Stimulated activated naive B cell treated with anti-CD40 and anti-IgM and Interleukin-4, amounts not matched to agents 10 μg/mL and 1 μg/mL and 100 μg/mL, for 72 hours (primary cell): ENCODE measurements around the gene ARMH1.
A peak's percentile ranks its signal among the peaks of the same experiment; 100 is the strongest.

Experiments
- ATAC-seq, 2 donors: fragments of 150-1000 bp; cut with Tn5 transposase; replicated peaks; 2 replicates each; pipeline ENCODE4 v1.10.0; 2021; ENCODE audit warnings: moderate library complexity in 1 of 2
- DNase-seq: peaks from one replicate; pipeline ENCODE4 v3.0.0; 2021
- H3K27ac Mint-ChIP-seq: one replicate; pipeline ENCODE4 v1.8.0; 2022; ENCODE audit warnings: mild to moderate bottlenecking, mixed read lengths
- H3K27me3 Mint-ChIP-seq, 2 donors: one replicate each; pipeline ENCODE4 v1.8.0; 2022; ENCODE audit warnings: mixed read lengths in 2 of 2
- H3K36me3 Mint-ChIP-seq, 2 donors: one replicate each; pipeline ENCODE4 v1.8.0; 2022; ENCODE audit warnings: mixed read lengths in 2 of 2, mild to moderate bottlenecking in 1 of 2
- H3K4me1 Mint-ChIP-seq, 2 donors: one replicate each; pipeline ENCODE4 v1.8.0; 2022; ENCODE audit warnings: mixed read lengths in 2 of 2, mild to moderate bottlenecking in 1 of 2
- H3K4me3 Mint-ChIP-seq, 2 donors: one replicate each; pipeline ENCODE4 v1.8.0; 2022; ENCODE audit warnings: mild to moderate bottlenecking in 2 of 2, mixed read lengths in 2 of 2, moderate library complexity in 1 of 2
- H3K9me3 Mint-ChIP-seq, 2 donors: one replicate each; pipeline ENCODE4 v1.8.0; 2022; ENCODE audit warnings: mixed read lengths in 2 of 2, mild to moderate bottlenecking in 1 of 2

Gene ARMH1

DNA sequence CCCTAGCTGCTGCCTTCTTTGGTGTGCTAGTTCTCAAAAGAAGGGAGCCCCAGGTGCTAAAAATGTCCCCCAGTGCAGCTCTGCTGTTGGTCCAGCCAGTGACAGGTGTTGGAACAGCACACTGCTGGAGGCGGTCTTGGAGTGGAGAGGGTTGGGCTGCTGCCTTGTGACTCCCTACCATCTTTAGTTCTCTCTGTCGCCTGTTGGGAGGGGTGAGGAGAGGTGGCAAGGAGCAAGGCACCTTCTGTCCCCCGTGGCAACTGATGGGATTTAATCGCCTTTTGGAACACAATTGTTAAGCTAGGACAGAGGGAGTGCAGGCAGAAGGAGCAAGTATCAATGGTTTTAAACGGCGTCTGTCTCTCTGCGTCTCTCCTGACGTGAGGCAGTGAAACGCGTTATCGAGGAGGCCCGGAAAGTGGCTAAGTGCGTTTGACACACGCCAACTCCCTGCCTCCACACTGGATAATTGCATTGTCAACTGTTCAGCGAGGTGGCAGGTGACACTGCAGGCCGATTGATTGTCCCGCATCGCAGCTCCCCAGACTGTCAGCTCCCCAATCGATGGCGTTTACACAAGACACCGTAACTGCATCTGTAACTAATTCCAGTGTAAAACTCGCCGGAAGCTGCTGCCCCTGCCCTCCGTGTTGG lies 34.2 kb upstream of the ARMH1 start:
- Mint-ChIP-seq H3K27ac (no peak overlapping the region), H3K36me3 (peaks cover 49 to 65% of the 10 kb centered on the region in 2 donors), H3K27me3 (no peaks in the 10 kb centered on the region), H3K9me3 (no peaks in the 10 kb centered on the region), H3K4me1 (peaks cover 13 to 14% of the 10 kb centered on the region in 2 donors), H3K4me3 (no peak overlapping the region)
- ATAC-seq, result no peak
- no peak for DNase-seq

DNA sequence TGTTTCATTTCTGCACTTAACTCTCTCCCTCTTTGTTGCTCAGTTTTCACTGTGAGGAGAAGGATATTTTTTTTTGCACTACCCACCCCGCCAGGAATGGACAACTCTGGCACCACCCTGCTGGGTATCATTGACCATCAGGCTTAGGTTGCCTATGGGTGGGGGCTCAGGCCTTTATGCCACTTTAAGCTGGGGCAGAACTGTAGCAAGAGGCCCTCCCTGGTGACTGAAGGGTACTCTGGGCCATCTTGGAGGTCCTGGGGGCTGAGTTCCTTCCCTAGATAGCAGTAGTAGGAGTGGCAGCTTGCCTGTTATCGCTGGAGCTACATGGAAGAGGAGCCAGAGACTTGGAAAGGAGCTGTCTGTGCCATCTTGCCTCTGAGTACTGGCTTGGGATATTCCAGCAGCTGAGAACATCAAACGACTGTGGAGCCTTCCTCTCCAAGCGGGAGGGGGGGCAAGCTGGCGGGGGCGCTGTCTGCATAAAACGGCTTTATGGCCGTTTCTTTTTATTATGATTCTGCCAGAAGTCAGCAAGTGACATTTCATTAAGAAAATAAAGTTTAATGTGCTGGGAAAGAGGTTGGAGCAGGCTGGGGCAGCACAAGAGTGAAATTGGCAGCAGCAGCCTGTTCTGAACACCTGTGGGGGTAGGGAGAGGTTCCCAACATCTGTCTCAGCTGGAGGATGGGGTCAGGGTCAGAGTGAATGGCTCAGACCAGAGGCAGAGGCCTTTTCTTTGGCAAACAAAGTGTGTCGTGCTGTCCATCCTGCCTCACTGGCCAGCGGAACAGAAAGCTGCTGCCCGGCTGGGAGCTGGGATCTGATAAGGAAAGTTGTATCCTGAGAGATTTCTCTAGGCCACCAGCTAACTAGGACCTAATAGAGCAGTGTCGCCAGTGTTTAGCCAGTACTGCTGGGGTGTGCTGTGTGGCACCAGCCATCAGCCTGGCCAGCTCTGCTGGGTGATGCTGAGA lies 33.1 kb upstream of the ARMH1 start:
- ATAC-seq (no peak), DNase-seq (no peak)
- H3K4me1 Mint-ChIP-seq, result peaks cover 6 to 8% of the 10 kb centered on the region in 2 donors
- H3K9me3 Mint-ChIP-seq, result no peaks in the 10 kb centered on the region
- peak overlapping the region; percentile 37 for H3K27ac Mint-ChIP-seq
- H3K36me3 Mint-ChIP-seq, result peaks cover 41 to 54% of the 10 kb centered on the region in 2 donors
- H3K27me3 Mint-ChIP-seq, result no peaks in the 10 kb centered on the region
- no peak overlapping the region for H3K4me3 Mint-ChIP-seq

DNA sequence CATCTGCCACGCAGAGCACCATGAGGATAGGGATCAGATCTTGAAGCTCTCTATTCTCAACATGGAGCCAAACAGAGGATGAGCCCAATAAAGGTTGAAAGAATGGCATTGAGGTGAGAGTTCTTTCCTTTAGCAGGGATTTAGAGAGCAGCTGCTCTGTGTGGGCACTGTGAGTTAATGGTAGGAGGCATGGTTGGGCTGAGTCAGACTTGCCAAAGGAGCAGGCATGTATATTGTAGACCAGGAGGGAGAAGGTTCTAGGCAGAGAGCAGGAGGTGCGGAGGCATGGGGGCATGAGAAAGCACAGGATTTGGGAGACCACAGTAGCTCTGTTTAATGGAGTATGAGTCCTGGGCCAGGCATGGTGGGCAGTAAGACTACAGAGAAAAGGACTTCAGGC lies 32.3 kb upstream of the ARMH1 start:
- Mint-ChIP-seq H3K27me3 (no peaks in the 10 kb centered on the region), H3K36me3 (peaks cover 38 to 51% of the 10 kb centered on the region in 2 donors), H3K4me3 (no peak overlapping the region), H3K27ac (peak overlapping the region; percentile 37), H3K9me3 (no peaks in the 10 kb centered on the region), H3K4me1 (peaks cover 6 to 8% of the 10 kb centered on the region in 2 donors)
- DNase-seq (no peak), ATAC-seq (no peak)

DNA sequence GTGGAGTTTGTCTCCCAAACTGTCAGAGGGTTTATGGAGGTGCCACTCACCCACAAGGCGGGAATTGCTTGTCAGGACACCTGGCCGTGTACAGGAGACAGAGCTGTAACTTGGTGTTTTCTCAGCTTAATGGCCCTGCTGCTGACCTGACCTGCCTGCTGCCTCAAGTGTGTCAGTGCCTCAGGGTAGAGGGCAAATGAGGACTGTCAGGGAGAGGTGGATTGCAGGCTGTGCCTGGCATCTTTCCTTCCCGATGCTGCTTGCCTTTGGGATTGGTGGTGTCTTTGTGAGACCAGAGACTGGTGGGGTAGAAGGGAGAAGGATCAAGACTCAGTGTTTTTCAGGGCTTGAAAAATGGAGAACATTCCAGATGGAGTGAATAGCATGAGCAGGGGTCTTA lies 31.6 kb upstream of the ARMH1 start:
- ATAC-seq (no peak), DNase-seq (no peak)
- H3K9me3 Mint-ChIP-seq, result no peaks in the 10 kb centered on the region
- peak overlapping the region; percentile 76 for H3K27ac Mint-ChIP-seq
- no peak overlapping the region for H3K4me3 Mint-ChIP-seq
- peaks cover 37 to 49% of the 10 kb centered on the region in 2 donors for H3K36me3 Mint-ChIP-seq
- no peaks in the 10 kb centered on the region for H3K27me3 Mint-ChIP-seq
- H3K4me1 Mint-ChIP-seq, result peaks cover 6 to 8% of the 10 kb centered on the region in 2 donors

DNA sequence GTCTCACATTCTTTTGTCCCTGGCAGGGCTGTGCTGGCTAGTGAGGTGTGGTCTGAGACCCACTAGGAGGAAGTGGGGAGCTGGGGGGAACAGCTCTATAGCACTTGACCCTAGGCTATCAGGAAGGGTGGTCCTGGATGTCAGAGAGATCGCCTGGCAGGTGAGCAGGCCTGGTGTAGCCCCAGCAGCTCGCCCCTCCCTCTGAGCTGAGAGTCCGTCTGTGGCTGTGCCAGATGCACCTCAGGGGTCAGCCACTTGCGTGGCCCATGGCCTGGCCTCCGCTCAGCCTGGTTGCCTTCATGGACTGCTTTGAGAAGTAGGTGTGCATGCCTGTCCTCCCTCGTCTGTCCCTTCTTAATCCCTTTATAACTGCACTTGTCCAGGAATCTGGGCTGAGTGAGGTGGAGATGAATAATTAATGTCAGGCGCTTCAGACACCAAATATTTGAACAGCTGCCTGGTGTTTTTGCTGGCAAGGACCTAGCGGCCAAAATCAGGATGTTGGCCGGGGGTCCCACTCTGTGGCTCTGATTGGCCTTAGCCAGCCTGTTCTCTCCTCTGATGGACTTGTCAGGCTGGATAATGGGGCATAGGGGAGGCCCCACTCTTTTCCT lies 30.7 kb upstream of the ARMH1 start:
- peaks cover 35 to 48% of the 10 kb centered on the region in 2 donors for H3K36me3 Mint-ChIP-seq

DNA sequence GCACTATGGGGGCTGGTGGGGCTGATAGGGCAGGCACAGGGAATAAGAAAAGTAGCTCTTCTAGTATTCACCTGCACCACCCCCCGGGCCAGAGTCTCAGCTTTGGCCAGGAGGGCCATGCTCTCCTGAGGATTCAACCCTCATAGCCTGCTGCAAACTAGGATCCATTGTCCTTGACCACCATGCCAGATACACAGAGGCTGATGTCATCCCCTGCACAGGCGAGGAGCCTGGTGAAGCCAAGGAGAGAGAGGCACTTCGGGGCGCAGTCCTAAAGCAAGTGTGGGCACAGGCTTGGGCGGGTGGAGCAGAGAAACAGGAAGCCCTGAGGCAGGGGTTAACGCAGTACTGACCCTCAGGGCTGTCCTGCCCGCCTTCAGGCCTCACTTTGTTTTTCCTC lies 29.7 kb upstream of the ARMH1 start:
- ATAC-seq (no peak), DNase-seq (no peak)
- Mint-ChIP-seq H3K4me3 (no peak overlapping the region), H3K27me3 (no peaks in the 10 kb centered on the region), H3K9me3 (no peaks in the 10 kb centered on the region), H3K36me3 (peaks cover 41 to 51% of the 10 kb centered on the region in 2 donors), H3K27ac (peak overlapping the region; percentile 53), H3K4me1 (peaks cover 4 to 8% of the 10 kb centered on the region in 2 donors)

More for the DNA sequence above, 30.7 kb upstream of the ARMH1 start:
- Mint-ChIP-seq H3K27me3 (no peaks in the 10 kb centered on the region), H3K4me3 (no peak overlapping the region), H3K27ac (no peak overlapping the region), H3K9me3 (no peaks in the 10 kb centered on the region), H3K4me1 (peaks cover 4 to 8% of the 10 kb centered on the region in 2 donors)
- ATAC-seq (no peak), DNase-seq (no peak)

DNA sequence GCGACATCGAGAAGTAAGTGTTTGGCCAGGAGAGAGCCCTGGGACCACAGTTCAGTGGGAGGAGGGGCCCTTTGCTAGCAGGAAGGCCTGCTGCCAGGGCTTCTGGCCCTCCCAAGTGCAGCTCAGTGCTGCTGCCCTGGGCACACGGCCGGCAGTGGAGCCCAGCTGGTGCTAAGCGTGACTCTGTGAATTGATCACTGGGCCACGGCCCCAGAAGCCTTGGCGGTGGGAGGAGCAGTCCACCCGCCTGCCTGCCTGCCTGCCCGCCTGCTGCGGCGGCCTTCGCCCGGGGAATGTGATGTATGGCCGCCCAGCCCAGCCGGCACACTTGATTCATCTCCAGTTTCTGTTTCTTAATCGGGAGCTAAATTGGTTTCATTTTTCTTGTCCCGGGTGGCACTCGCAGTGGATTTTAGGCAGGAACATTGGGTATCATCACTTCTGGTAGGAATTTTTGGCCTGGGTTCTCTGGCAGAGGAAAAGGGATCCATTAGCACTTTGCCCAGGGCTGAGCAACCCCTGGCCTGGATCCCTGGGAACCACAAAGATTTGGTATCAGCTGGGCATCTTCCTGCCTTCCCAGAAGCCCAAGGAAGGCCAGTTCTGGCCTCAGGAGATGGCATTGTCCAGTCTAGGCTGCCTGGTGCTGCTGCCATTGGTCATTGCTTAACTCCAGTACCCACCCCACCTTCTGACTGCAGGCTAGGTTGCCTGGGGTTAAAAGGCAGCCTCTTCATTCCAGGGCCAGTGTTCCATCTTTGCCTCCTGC lies 28.9 kb upstream of the ARMH1 start:
- Mint-ChIP-seq H3K4me3 (no peak overlapping the region), H3K27me3 (no peaks in the 10 kb centered on the region), H3K9me3 (no peaks in the 10 kb centered on the region), H3K27ac (peak overlapping the region; percentile 37), H3K4me1 (peaks cover 4 to 8% of the 10 kb centered on the region in 2 donors), H3K36me3 (peaks cover 41 to 51% of the 10 kb centered on the region in 2 donors)
- ATAC-seq, result no peak
- DNase-seq, result no peak

DNA sequence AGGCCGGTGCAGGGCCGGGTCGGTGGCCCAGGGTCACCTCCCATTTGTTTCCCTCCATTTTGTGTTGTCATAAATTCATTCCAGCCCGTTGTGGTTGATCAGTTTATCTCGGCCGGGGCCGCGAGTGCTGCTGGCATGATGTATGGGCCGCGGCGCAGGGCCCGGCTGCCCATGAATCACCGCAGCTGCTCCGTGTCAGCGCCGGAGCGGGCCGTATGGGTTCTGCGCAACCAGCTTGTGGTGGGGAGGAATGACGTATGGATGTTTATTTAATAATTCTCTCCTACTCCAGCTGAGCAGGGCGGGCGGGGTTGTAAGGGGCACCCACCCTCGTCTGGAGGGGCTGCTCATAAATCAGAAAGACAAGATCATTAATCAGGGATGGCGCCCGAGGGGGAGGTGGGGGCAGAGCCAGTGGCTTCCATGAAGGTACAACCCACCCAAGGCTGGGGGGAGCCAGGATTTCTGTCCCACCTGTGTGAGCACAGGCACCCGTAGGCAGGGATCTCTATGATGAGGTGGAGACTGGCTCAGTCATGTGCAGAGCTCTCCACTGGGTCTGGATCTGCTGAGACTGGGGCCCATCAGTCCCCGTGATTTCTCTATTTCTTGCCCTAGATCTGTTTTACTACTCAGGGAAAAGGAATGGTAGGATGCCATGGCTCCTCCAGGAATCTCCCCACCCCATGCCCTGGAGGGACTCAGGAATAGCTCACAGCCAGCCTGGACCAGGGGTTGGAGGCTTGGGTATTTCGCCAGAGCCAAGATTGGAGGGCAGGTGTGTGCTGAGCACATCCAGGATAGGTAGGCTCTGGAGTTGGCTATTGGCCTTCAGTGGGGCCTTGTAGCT lies 28.0 kb upstream of the ARMH1 start:
- H3K4me1 Mint-ChIP-seq, result peaks cover 3 to 4% of the 10 kb centered on the region in 2 donors

DNA sequence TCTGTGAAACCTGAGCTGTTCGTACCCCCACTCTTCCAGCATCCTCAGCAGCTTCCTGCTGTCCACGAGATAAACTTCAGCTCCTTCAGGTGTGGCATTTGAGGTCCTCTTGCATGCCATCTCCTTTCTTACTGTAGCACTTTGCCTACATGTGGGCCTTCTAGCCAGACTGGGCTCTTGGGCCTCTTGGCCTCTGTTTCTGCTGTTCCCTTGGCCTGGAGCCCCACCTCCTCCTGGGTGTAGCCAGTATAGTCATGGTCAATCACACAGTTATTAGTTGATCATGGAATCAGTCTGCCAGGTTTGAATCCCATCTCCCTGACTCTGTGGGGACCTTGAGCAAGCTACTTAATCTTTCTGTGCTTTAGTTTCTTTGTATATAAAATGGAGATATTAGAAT lies 26.6 kb upstream of the ARMH1 start:
- Mint-ChIP-seq H3K27ac (peak overlapping the region; percentile 78), H3K4me3 (no peak overlapping the region), H3K9me3 (no peaks in the 10 kb centered on the region), H3K27me3 (no peaks in the 10 kb centered on the region), H3K36me3 (peaks cover 38 to 43% of the 10 kb centered on the region in 2 donors), H3K4me1 (no peaks in the 10 kb centered on the region)
- DNase-seq (no peak), ATAC-seq (no peak)

More for the DNA sequence above, 28.0 kb upstream of the ARMH1 start:
- no peak for ATAC-seq
- H3K27me3 Mint-ChIP-seq, result no peaks in the 10 kb centered on the region
- peaks cover 35 to 54% of the 10 kb centered on the region in 2 donors for H3K36me3 Mint-ChIP-seq
- DNase-seq, result no peak
- no peak overlapping the region for H3K27ac Mint-ChIP-seq
- no peak overlapping the region for H3K4me3 Mint-ChIP-seq
- H3K9me3 Mint-ChIP-seq, result no peaks in the 10 kb centered on the region

DNA sequence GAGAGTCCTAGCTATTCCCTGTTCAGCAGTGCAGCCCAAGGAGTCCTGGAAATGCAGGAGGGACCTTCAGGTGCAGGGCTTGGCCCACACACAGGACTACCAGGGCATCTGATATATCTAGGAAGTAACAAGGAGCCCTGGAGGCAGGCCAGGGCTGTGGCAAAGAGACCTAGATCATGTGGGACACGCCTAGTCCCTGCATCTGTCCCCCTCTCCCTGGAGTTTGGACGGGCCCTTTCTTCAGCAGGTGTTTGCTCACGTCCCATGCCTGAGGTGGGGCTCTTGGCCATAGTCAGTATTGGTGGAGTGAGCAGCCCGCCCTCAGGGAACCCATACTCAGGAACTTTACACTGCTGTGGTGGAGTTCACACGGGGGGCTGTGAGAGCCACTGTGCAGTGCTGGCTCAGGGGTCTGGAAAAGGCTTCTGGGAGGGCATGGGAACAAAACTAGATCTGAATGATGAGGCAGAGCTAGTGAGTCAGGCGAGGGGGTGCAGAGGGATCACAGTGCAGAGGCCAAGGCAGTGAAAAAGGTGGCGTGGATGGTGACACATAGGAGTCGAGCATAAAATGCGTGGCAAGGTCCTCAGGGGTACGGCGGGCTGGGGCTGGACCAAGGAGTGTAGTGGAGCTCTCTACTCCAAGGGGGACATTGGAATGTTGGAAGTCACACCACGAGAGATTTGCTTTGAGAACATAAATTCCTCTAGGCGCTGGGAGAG lies 25.8 kb upstream of the ARMH1 start:
- H3K9me3 Mint-ChIP-seq, result no peaks in the 10 kb centered on the region
- DNase-seq (no peak), ATAC-seq (no peak)
- peaks cover 33 to 42% of the 10 kb centered on the region in 2 donors for H3K36me3 Mint-ChIP-seq
- H3K4me3 Mint-ChIP-seq, result no peak overlapping the region
- peak overlapping the region; percentile 39 for H3K27ac Mint-ChIP-seq
- no peaks in the 10 kb centered on the region for H3K27me3 Mint-ChIP-seq
- no peaks in the 10 kb centered on the region for H3K4me1 Mint-ChIP-seq

DNA sequence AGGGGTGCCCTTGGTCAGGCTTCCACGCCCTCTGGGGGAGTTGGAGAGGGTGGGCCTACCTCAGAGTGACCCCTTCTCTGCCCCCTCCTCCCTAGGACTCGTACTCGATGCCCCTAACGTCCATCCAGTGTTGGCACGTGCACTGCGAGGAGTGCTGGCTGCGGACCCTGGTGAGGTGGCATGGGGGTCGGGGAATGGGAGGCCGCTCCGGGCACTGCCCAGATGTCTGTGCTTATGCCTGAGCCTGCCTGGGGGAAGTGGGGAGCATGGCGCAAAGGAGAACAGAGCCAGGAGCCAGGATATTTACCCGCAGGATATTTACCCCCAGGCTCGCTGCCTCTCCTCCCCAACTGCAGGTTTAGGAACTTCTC lies 24.7 kb upstream of the ARMH1 start:
- Mint-ChIP-seq H3K27me3 (no peaks in the 10 kb centered on the region), H3K4me3 (no peak overlapping the region), H3K36me3 (peaks cover 30 to 41% of the 10 kb centered on the region in 2 donors), H3K4me1 (no peaks in the 10 kb centered on the region), H3K9me3 (no peaks in the 10 kb centered on the region), H3K27ac (no peak overlapping the region)
- no peak for ATAC-seq
- no peak for DNase-seq

DNA sequence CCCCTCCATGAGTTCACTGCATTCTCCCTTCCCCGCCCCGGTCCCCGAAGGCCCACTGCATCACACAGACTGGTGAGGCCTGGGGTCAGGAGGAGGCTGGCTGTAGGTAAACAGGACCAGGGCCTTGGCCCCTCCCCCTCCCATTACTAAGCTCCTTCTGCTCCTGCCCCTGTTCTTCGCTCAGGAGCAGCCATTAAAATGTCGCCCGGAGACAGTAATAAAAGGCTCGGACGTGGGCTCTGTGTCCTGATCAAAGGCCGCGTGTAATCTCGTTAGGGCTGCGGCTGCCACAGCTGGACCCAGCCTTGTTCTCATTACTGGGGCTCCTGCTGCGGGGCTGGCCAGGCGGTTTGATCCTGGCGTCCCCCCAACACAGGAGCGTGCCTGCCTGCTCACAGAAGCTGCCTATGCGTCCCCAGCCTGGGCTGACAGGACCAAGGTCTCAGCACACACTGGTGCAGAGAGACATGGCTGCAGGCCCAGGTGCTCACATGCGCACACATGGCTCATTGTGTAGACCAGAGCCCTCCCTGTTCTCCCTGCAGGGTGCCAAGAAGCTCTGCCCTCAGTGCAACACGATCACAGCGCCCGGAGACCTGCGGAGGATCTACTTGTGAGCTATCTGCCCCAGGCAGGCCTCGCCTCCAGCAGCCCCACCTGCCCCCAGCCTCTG lies 24.2 kb upstream of the ARMH1 start:
- ATAC-seq (no peak), DNase-seq (no peak)
- Mint-ChIP-seq H3K36me3 (peaks cover 29 to 37% of the 10 kb centered on the region in 2 donors), H3K4me3 (no peak overlapping the region), H3K9me3 (no peaks in the 10 kb centered on the region), H3K27ac (peak overlapping the region; percentile 39), H3K4me1 (no peaks in the 10 kb centered on the region), H3K27me3 (no peaks in the 10 kb centered on the region)
